ENCODE data around the gene ZBTB11.
"Not testable (repeated sequence)": the region's sequence is repeated elsewhere in the genome, so short reads cannot be mapped to it uniquely, and the experiment has no call there.

ZBTB11 gene

GRCh38 chr3:101618726-101619125 lies 58.2 kb downstream of the ZBTB11 start:
- DNase-seq (ENCODE audit: low spot score): no peak

DNA sequence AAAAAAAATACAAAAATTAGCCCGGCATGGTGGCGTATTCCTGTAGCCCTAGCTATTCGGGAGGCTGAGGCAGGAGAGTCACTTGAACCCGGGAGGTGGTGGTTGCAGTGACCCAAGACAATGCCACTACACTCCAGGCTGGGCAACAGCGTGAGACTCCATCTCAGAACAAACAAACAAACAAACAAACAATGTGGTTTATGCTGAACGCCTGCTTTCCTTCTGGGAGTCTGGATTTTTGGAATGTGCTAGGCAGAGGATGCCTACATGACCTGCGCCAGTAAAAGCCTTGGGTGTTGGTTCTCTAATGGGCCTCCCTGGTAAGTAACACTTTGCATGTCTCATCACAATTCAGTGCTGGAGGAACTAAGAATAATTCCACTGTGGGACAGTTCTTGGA lies 59.5 kb downstream of the ZBTB11 start:
- no peak for DNase-seq (ENCODE audit: low spot score)

DNA sequence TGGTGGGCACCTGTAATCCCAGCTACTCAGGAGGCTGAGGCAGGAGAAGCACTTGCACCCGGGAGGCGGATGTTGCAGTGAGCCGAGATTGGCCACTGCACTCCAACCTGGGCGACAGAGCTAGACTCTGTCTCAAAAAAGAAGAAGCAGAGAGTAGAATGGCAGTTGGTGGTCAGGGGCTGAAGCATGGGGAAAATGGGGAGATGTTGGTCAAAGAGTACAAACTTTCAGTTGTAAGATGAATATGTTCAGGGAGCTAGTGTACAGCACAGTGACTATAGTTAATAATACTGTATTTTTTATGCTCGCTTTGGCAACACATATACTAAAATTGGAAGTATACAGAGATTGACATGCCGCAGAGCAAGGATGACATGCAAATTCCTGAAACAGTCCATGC lies 61.4 kb downstream of the ZBTB11 start:
- no peak for DNase-seq (ENCODE audit: low spot score)

DNA sequence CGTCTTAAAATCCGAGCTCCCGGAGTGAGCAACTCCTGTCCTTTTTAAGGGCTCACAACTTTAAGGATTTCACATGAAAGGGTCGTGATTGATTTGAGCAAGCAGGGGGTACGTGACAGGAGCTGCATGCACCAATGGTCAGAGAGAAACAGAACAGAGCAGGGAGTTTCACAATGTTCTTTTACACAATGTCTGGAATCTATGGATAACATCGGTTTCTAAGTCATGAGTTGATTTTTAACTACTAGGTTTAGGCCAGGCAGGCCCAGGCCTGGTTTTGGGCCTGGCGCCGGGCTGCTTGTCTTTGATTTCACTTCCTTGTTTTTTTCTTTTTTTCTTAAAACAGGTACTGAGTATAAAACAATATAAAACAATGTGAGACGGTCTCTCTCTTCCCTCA lies 63.9 kb downstream of the ZBTB11 start:
- DNase-seq (ENCODE audit: low spot score): not testable (repeated sequence)

DNA sequence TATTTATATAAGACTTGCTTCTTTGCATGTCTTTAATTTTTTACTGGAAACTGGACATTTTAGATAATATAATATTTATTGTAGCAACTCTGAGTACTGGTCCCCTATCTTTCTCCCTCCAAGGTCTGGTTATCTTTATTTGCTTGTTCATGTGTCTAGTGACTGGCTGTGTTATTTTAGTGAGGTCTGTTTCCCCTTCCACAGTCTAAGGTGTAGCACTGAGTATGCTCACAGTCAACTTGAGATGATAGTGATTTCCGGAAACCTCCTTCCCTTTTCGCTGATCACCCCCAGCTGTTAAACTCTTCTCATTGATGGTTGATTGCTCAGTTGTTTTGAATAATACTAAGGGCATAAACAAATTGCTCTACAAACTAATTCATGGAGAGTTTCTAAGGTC lies 65.9 kb downstream of the ZBTB11 start:
- peak; percentile 14 for DNase-seq (ENCODE audit: low spot score)

DNA sequence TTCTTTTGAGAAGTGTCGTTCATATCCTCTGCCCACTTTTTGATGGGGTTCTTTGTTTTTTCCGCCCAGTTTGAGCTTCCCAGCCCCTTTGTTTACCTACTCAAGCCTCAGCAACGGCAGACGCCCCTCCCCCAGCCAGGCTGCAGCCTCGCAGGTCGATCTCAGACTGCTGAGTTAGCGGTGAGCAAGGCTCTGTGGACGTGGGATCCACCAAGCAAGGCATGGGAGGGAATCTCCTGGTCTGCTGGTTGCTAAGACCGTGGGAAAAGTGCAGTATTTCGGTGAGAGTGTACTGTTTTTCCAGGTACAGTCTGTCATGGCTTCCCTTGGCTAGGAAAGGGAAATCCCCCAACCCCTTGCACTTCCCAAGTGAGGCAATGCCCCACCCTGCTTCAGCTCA lies 71.5 kb downstream of the ZBTB11 start:
- DNase-seq (ENCODE audit: low spot score): not testable (repeated sequence)

DNA sequence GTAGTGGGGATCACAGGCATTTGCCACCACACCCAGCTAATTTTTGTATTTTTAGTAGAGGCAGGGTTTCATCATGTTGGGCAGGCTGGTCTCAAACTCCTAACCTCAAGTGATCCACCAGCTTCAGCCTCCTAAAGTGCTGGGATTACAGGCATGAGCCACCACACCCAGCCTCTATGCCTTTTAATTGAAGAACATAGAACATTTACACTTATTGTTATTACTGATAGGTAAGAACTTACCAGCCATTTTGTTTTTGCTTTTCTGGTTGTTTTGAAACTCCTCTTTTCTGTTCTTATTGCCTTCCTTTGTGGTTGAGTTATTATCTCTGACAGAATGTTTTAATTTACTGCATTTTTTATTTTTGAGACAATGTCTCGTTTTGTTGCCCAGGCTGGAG lies 73.7 kb downstream of the ZBTB11 start:
- DNase-seq (ENCODE audit: low spot score): no peak

GRCh38 chr3:101602731-101603130 lies 74.2 kb downstream of the ZBTB11 start:
- no peak for DNase-seq (ENCODE audit: low spot score)
